ENCODE results near the gene SETDB2.

GRCh38 chr13:49407068-49407467, 37.0 kb upstream of the SETDB2 start:
- TF ChIP-seq RAD21 (IDR thresholded peaks at IDR 0.05) (no peak), CTCF (IDR thresholded peaks at IDR 0.05; ENCODE audit: low read depth, low read length, missing input control) (no peak), TAF1 (conservative IDR thresholded peaks at IDR 0.05) (no peak), GABPA (IDR thresholded peaks at IDR 0.05 in 1 of 2, conservative IDR thresholded peaks at IDR 0.05 in 1 of 2) (no peak), YY1 (IDR thresholded peaks at IDR 0.05) (no peak), RXRA (IDR thresholded peaks at IDR 0.05) (no peak)
- TF ChIP-seq, protein P1, sequence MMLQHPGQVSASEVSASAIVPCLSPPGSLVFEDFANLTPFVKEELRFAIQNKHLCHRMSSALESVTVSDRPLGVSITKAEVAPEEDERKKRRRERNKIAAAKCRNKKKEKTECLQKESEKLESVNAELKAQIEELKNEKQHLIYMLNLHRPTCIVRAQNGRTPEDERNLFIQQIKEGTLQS (IDR thresholded peaks at IDR 0.05): no peak
- TF ChIP-seq, protein P2, sequence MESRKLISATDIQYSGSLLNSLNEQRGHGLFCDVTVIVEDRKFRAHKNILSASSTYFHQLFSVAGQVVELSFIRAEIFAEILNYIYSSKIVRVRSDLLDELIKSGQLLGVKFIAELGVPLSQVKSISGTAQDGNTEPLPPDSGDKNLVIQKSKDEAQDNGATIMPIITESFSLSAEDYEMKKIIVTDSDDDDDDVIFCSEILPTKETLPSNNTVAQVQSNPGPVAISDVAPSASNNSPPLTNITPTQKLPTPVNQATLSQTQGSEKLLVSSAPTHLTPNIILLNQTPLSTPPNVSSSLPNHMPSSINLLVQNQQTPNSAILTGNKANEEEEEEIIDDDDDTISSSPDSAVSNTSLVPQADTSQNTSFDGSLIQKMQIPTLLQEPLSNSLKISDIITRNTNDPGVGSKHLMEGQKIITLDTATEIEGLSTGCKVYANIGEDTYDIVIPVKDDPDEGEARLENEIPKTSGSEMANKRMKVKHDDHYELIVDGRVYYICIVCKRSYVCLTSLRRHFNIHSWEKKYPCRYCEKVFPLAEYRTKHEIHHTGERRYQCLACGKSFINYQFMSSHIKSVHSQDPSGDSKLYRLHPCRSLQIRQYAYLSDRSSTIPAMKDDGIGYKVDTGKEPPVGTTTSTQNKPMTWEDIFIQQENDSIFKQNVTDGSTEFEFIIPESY (IDR thresholded peaks at IDR 0.05): no peak

Measured in liver (tissue), 3 donors.